IMR-90 (cell line): ENCODE results near the gene SYT8. TPM values are rescaled to one million over a fixed set of nuclear protein-coding genes. Genes with fewer than 3 reads are reported as not detected.

ENCODE experiments used
- ATAC-seq: fragments of 200-7000 bp; cut with Tn5 transposase; 2 replicates; pipeline ENCODE4 v1.9.1; 2020; ENCODE audit warnings: low read depth, mild to moderate bottlenecking, moderate library complexity
- BruUV-seq: library from RNA; stranded (reverse); fragments of 400-500 nt; replicated peaks from 2 replicates; lab custom pipeline; 2021; lab: Mats Ljungman, UMichigan
- CTCF ChIA-PET: fragments of 300-600 bp; formaldehyde crosslinking; extraction: SDS; loops from one replicate; lab custom pipeline; 2021; ENCODE audit warnings: antibody characterized with exemption; lab: Yijun Ruan, JAX
- POLR2A ChIA-PET: fragments of 300-600 bp; sonication (Branson Sonifier 250); formaldehyde crosslinking; loops from one replicate; lab custom pipeline; 2022; ENCODE audit warnings: antibody characterized with exemption; ENCODE audit not compliant: unreplicated experiment; lab: Charles Lee
- DNase-seq: peaks from one replicate; pipeline ENCODE4 v3.0.0; 2013
- H2AFZ ChIP-seq: replicated peaks from 2 replicates; pipeline ENCODE3; 2013; ENCODE audit warnings: low read length, mild to moderate bottlenecking; ENCODE audit not compliant: poor library complexity
- H2AK5ac ChIP-seq: 2 replicates; pipeline ENCODE4 v1.6.1; 2013; ENCODE audit warnings: low read depth, low read length, inconsistent platforms
- H2AK9ac ChIP-seq: replicated peaks from 2 replicates; pipeline ENCODE3; 2013; ENCODE audit warnings: mild to moderate bottlenecking, low read depth, low read length, moderate library complexity; ENCODE audit not compliant: poor library complexity
- H2BK120ac ChIP-seq: 2 replicates; pipeline ENCODE4 v1.6.1; 2013; ENCODE audit warnings: low read depth, low read length, inconsistent platforms
- H2BK15ac ChIP-seq: 3 replicates; pipeline ENCODE4 v1.6.1; 2013; ENCODE audit warnings: low read depth, low read length, inconsistent platforms
- H2BK20ac ChIP-seq: 2 replicates; pipeline ENCODE4 v1.6.1; 2013; ENCODE audit warnings: low read depth, mild to moderate bottlenecking, inconsistent platforms, low read length, moderate library complexity
- H2BK5ac ChIP-seq: 2 replicates; pipeline ENCODE4 v1.6.1; 2013; ENCODE audit warnings: mild to moderate bottlenecking, low read depth, low read length, inconsistent platforms; ENCODE audit not compliant: poor library complexity, severe bottlenecking
- H3K14ac ChIP-seq: replicated peaks from 2 replicates; pipeline ENCODE4 v1.6.1; 2013; ENCODE audit warnings: low read depth, low read length, inconsistent platforms
- H3K18ac ChIP-seq: 2 replicates; pipeline ENCODE4 v1.6.1; 2013; ENCODE audit warnings: low read depth, low read length, control low read depth
- H3K23ac ChIP-seq: 2 replicates; pipeline ENCODE4 v1.6.1; 2013; ENCODE audit warnings: low read depth, low read length, inconsistent platforms
- H3K27ac ChIP-seq: 2 replicates; pipeline ENCODE4 v1.5.1; 2013; ENCODE audit warnings: mild to moderate bottlenecking, control low read depth, low read length; ENCODE audit not compliant: insufficient read depth
- H3K27me3 ChIP-seq: 2 replicates; pipeline ENCODE4 v1.6.1; 2013; ENCODE audit warnings: low read length; ENCODE audit not compliant: control insufficient read depth, insufficient read depth
- H3K36me3 ChIP-seq: 2 replicates; pipeline ENCODE4 v1.6.1; 2013; ENCODE audit warnings: low read length, mixed read lengths; ENCODE audit not compliant: control insufficient read depth, insufficient read depth
- H3K4ac ChIP-seq: 2 replicates; pipeline ENCODE4 v1.6.1; 2013; ENCODE audit warnings: low read depth, low read length, inconsistent platforms
- H3K4me1 ChIP-seq: 2 replicates; pipeline ENCODE4 v1.6.1; 2013; ENCODE audit warnings: low read length, mixed read lengths; ENCODE audit not compliant: control insufficient read depth, insufficient read depth
- H3K4me2 ChIP-seq: 2 replicates; pipeline ENCODE4 v1.6.1; 2013; ENCODE audit warnings: low read depth, mild to moderate bottlenecking, control low read depth, low read length, moderate library complexity
- H3K4me3 ChIP-seq: 2 replicates; pipeline ENCODE4 v1.5.1; 2013; ENCODE audit warnings: low read depth, mild to moderate bottlenecking, control low read depth, low read length, moderate library complexity; ENCODE audit not compliant: insufficient read depth
- H3K56ac ChIP-seq: 2 replicates; pipeline ENCODE4 v1.6.1; 2013; ENCODE audit warnings: low read length, inconsistent platforms; ENCODE audit not compliant: insufficient read depth; ENCODE audit errors: extremely low read depth
- H3K79me1 ChIP-seq, 2 experiments: 2 replicates each; pipeline ENCODE4 v1.6.1; 2013; ENCODE audit warnings: low read length in 2 of 2, inconsistent platforms in 1 of 2, low read depth in 1 of 2
- H3K9ac ChIP-seq: 2 replicates; pipeline ENCODE4 v1.6.1; 2013; ENCODE audit warnings: low read depth, low read length, control low read depth
- H3K9me1 ChIP-seq: 2 replicates; pipeline ENCODE4 v1.6.1; 2013; ENCODE audit warnings: low read length, inconsistent platforms; ENCODE audit not compliant: insufficient read depth
- H3K9me3 ChIP-seq: 2 replicates; pipeline ENCODE4 v1.6.1; 2013; ENCODE audit warnings: low read length; ENCODE audit not compliant: control insufficient read depth, insufficient read depth
- H4K20me1 ChIP-seq: 2 replicates; pipeline ENCODE4 v1.6.1; 2013; ENCODE audit warnings: low read length, inconsistent platforms; ENCODE audit not compliant: insufficient read depth
- H4K5ac ChIP-seq: 2 replicates; pipeline ENCODE4 v1.6.1; 2013; ENCODE audit warnings: mild to moderate bottlenecking, low read depth, low read length, control low read depth
- H4K8ac ChIP-seq, 2 experiments: 2 replicates each; pipeline ENCODE4 v1.6.1; 2013; ENCODE audit warnings: low read depth in 2 of 2, low read length in 2 of 2, control low read depth in 1 of 2, inconsistent platforms in 1 of 2
- H4K91ac ChIP-seq: 2 replicates; pipeline ENCODE4 v1.6.1; 2013; ENCODE audit warnings: low read depth, low read length, inconsistent platforms; ENCODE audit not compliant: insufficient read depth
- BHLHE40 ChIP-seq: fragments of 150-350 bp; IDR thresholded peaks from 2 replicates; pipeline ENCODE4 v1.6.1; 2016; ENCODE audit warnings: mild to moderate bottlenecking, low read depth, low read length
- CEBPB ChIP-seq: IDR thresholded peaks from 2 replicates; pipeline ENCODE4 v1.6.1; 2012; ENCODE audit warnings: low read depth, low read length, improper control_type of control experiment
- CHD1 ChIP-seq: IDR thresholded peaks from 2 replicates; pipeline ENCODE4 v1.6.1; 2012; ENCODE audit warnings: low read depth, low read length, improper control_type of control experiment
- FOS ChIP-seq: fragments of 150-350 bp; IDR thresholded peaks from 2 replicates; pipeline ENCODE4 v1.6.1; 2016; ENCODE audit warnings: low read depth, low read length
- NFE2L2 ChIP-seq: fragments of 150-350 bp; IDR thresholded peaks from 2 replicates; pipeline ENCODE4 v1.6.1; 2016; ENCODE audit warnings: low read depth, mild to moderate bottlenecking, low read length
- POLR2A ChIP-seq: IDR thresholded peaks from 2 replicates; pipeline ENCODE4 v1.6.1; 2012; ENCODE audit warnings: mild to moderate bottlenecking, low read depth, low read length
- RAD21 ChIP-seq: IDR thresholded peaks from 2 replicates; pipeline ENCODE4 v1.6.1; 2012; ENCODE audit warnings: low read length, improper control_type of control experiment
- RCOR1 ChIP-seq: IDR thresholded peaks from 2 replicates; pipeline ENCODE4 v1.6.1; 2012; ENCODE audit warnings: mild to moderate bottlenecking, low read length, improper control_type of control experiment; ENCODE audit not compliant: insufficient replicate concordance
- WGBS, 2 experiments: methylation state at CpG; one replicate each; pipeline versions ENCODE4 v1.1.5 to v1.1.7; 2013; ENCODE audit warnings: missing lambda C conversion rate in 2 of 2; ENCODE audit not compliant: insufficient read length in 1 of 2; ENCODE audit errors: extremely low coverage in 2 of 2; 5-methylcytosine and 5-hydroxymethylcytosine counted together
- dilution Hi-C: fragments of 300-500 bp; cut with HindIII; formaldehyde crosslinking; loops from one replicate; pipeline ENCODE4 v1.14.3; 2018; ENCODE audit warnings: low sequenced_read_pairs; ENCODE audit not compliant: unreplicated experiment
- in situ Hi-C: fragments of 300-500 bp; cut with MboI; formaldehyde crosslinking; loops from 3 replicates; pipeline ENCODE4 v1.14.3; 2019; ENCODE audit warnings: low sequenced_read_pairs, inconsistent platforms, mixed read lengths
- intact Hi-C: fragments of 100-400 bp; cut with micrococcal nuclease; formaldehyde crosslinking; loops from 2 replicates; pipeline ENCODE4 v1.10.0; 2022
- polyA plus RNA-seq, 3 experiments: library from polyadenylated mRNA; depleted of rRNA; stranded (reverse); fragments of >200 nt; gene quantifications; 2 replicates each; pipeline ENCODE4 v1.2.3, GENCODE V29; 2012; ENCODE audit warnings: low replicate concordance in 1 of 3
- total RNA-seq: library from RNA; depleted of rRNA; stranded (reverse); fragments of >200 nt; gene quantifications from 2 replicates; pipeline ENCODE4 v1.2.3, GENCODE V29; 2012
- TF ChIP-seq, protein P1 (sequence below): conservative IDR thresholded peaks from 2 replicates; pipeline ENCODE4 v1.5.1; 2012; ENCODE audit warnings: mild to moderate bottlenecking, low read depth, low read length, improper control_type of control experiment
- TF ChIP-seq, protein P2 (sequence below): fragments of 150-350 bp; IDR thresholded peaks from 2 replicates; pipeline ENCODE4 v1.6.1; 2017; ENCODE audit warnings: mild to moderate bottlenecking, antibody characterized with exemption, low read length, low read depth
- TF ChIP-seq, protein P3 (sequence below): fragments of 150-350 bp; IDR thresholded peaks from 2 replicates; pipeline ENCODE4 v1.6.1; 2016; ENCODE audit warnings: low read depth, mild to moderate bottlenecking, low read length, moderate library complexity, borderline replicate concordance

Gene SYT8
- total and polyA plus RNA-seq, 2 of the 4 experiments (the other 2 are of a cell fraction): not detected

DNA sequence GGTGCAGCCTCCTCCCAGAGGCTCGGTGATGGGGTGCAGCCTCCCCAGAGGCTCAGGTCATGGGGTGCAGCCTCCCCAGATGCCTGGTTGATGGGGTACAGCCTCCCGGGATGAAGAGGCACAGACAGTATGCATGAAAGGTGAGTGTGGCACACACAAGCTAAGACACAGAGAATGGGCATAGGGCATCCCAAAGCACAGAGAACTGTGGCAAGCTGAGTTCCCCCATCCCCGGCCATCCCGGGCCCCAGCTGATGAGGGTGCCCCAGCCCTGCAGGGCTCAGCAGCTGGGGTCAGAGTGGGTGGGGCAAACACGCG lies 4.8 kb upstream of the SYT8 start:
- no peak overlapping the region for H4K91ac ChIP-seq
- no peaks in the 10 kb centered on the region for H4K20me1 ChIP-seq
- no peak overlapping the region for H2AK5ac ChIP-seq
- H3K79me1 ChIP-seq: no peaks in the 10 kb centered on the region
- dilution Hi-C loops: no loop called here
- BruUV-seq: no TSS peak
- no peak overlapping the region for H2BK15ac ChIP-seq
- no peaks in the 10 kb centered on the region for H3K36me3 ChIP-seq
- H3K4me1 ChIP-seq: peaks cover 15% of the 10 kb centered on the region
- ChIA-PET CTCF (interaction anchor here (0.8 to 1.8 kb wide), 2 partner anchors 136 to 267 kb away, joined by 5 to 9 read pairs; no protein-coding TSS in a partner anchor), POLR2A (no interaction called here)
- no peak overlapping the region for H4K5ac ChIP-seq
- H3K4me3 ChIP-seq: no peak overlapping the region
- H3K18ac ChIP-seq: no peak overlapping the region
- no peak overlapping the region for H3K9ac ChIP-seq
- in situ Hi-C loops: no loop called here
- H3K4ac ChIP-seq: no peak overlapping the region
- H4K8ac ChIP-seq: no peak overlapping the region
- H3K23ac ChIP-seq: no peak overlapping the region
- H2AK9ac ChIP-seq: no peak overlapping the region
- H3K9me3 ChIP-seq: no peaks in the 10 kb centered on the region
- peaks cover 16% of the 10 kb centered on the region; the same call in 1 of the 2 replicates for H3K27me3 ChIP-seq
- intact Hi-C loops: no loop called here
- WGBS, 2 experiments: no CpG with 5 or more reads among the region's 6 CpGs
- H3K27ac ChIP-seq: no peak overlapping the region
- H2AFZ ChIP-seq: peak overlapping the region; percentile 13
- no peak overlapping the region for H2BK20ac ChIP-seq
- no peak overlapping the region for H2BK5ac ChIP-seq
- DNase-seq: no peak
- H2BK120ac ChIP-seq: no peak overlapping the region
- H3K9me1 ChIP-seq: no peaks in the 10 kb centered on the region
- ATAC-seq: no peak
- H3K4me2 ChIP-seq: no peak overlapping the region
- H3K14ac ChIP-seq: no peak overlapping the region
- no peak for TF ChIP-seq RAD21
- no peak for TF ChIP-seq POLR2A
- TF ChIP-seq RCOR1: no peak
- TF ChIP-seq FOS: no peak
- TF ChIP-seq, protein P1, sequence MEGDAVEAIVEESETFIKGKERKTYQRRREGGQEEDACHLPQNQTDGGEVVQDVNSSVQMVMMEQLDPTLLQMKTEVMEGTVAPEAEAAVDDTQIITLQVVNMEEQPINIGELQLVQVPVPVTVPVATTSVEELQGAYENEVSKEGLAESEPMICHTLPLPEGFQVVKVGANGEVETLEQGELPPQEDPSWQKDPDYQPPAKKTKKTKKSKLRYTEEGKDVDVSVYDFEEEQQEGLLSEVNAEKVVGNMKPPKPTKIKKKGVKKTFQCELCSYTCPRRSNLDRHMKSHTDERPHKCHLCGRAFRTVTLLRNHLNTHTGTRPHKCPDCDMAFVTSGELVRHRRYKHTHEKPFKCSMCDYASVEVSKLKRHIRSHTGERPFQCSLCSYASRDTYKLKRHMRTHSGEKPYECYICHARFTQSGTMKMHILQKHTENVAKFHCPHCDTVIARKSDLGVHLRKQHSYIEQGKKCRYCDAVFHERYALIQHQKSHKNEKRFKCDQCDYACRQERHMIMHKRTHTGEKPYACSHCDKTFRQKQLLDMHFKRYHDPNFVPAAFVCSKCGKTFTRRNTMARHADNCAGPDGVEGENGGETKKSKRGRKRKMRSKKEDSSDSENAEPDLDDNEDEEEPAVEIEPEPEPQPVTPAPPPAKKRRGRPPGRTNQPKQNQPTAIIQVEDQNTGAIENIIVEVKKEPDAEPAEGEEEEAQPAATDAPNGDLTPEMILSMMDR: no peak
- TF ChIP-seq, protein P2, sequence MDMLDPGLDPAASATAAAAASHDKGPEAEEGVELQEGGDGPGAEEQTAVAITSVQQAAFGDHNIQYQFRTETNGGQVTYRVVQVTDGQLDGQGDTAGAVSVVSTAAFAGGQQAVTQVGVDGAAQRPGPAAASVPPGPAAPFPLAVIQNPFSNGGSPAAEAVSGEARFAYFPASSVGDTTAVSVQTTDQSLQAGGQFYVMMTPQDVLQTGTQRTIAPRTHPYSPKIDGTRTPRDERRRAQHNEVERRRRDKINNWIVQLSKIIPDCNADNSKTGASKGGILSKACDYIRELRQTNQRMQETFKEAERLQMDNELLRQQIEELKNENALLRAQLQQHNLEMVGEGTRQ: no peak
- TF ChIP-seq CEBPB: no peak
- TF ChIP-seq CHD1: no peak
- TF ChIP-seq BHLHE40: no peak
- TF ChIP-seq NFE2L2: no peak
- TF ChIP-seq, protein P3, sequence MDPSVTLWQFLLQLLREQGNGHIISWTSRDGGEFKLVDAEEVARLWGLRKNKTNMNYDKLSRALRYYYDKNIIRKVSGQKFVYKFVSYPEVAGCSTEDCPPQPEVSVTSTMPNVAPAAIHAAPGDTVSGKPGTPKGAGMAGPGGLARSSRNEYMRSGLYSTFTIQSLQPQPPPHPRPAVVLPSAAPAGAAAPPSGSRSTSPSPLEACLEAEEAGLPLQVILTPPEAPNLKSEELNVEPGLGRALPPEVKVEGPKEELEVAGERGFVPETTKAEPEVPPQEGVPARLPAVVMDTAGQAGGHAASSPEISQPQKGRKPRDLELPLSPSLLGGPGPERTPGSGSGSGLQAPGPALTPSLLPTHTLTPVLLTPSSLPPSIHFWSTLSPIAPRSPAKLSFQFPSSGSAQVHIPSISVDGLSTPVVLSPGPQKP: no peak
- H3K56ac ChIP-seq: no peak overlapping the region
